ENCODE data around the gene MATK.
"Not testable (repeated sequence)": the region's sequence is repeated elsewhere in the genome, so short reads cannot be mapped to it uniquely, and the experiment has no call there.

DNA sequence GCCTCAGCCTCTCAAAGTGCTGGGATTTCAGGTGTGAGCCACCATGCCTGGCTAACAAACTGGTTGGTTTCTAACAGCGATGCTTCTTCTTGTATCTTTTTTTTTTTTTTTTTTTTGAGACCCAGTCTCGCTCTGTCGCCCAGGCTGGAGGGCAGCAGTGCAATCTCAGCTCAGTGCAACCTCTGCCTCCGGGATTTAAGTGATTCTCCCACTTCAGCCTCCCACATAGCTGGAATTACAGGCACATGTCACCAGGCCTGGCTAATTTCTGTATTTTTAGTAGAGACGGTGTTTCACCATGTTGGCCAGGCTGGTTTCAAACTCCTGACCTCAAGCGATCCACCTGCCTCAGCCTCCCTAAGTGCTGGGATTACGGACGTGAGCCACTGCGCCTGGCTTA lies 30.0 kb upstream of the MATK start:
- not testable (repeated sequence) for TF ChIP-seq CTCF (conservative IDR thresholded peaks at IDR 0.05; ENCODE audit: low read depth, low read length); EZH2 (IDR thresholded peaks at IDR 0.05; ENCODE audit: low read length, unreplicated experiment); EZH2phosphoT487 (IDR thresholded peaks at IDR 0.05; ENCODE audit: borderline replicate concordance, low read length)
